Panc1 (cell line): ENCODE measurements around the gene MAD1L1. TPM values are rescaled to one million over a fixed set of nuclear protein-coding genes. Genes with fewer than 3 reads are reported as not detected.

ENCODE experiments used
- ATAC-seq: fragments of 200-7000 bp; cut with Tn5 transposase; 2 replicates; pipeline ENCODE4 v1.9.1; 2020; ENCODE audit warnings: mild to moderate bottlenecking, moderate library complexity
- BruUV-seq: library from RNA; stranded (reverse); fragments of 400-500 nt; replicated peaks from 2 replicates; lab custom pipeline; 2021; lab: Mats Ljungman, UMichigan
- CTCF ChIA-PET: fragments of 300-600 bp; sonication (Branson Sonifier 250); formaldehyde crosslinking; loops from one replicate; lab custom pipeline; 2022; ENCODE audit warnings: antibody characterized with exemption; lab: Charles Lee
- POLR2A ChIA-PET: fragments of 300-600 bp; sonication (Branson Sonifier 250); formaldehyde crosslinking; loops from one replicate; lab custom pipeline; 2022; ENCODE audit warnings: antibody characterized with exemption; lab: Charles Lee
- DNase-seq: peaks from one replicate; pipeline ENCODE4 v3.0.0-alpha.2; 2010; ENCODE audit warnings: low read depth, low spot score
- H3K27ac ChIP-seq: 2 replicates; pipeline ENCODE4 v1.5.1; 2011; ENCODE audit warnings: mild to moderate bottlenecking, low read length, inconsistent platforms
- H3K27me3 ChIP-seq: fragments of 200-500 bp; sonication (Bioruptor generic); 2 replicates; pipeline ENCODE4 v1.6.0; 2014; ENCODE audit warnings: low read length, inconsistent platforms; ENCODE audit not compliant: control insufficient read depth, insufficient read depth
- H3K36me3 ChIP-seq: fragments of 200-500 bp; sonication (Bioruptor generic); 2 replicates; pipeline ENCODE4 v1.5.1; 2014; ENCODE audit warnings: inconsistent platforms, mild to moderate bottlenecking, low read length, moderate library complexity; ENCODE audit not compliant: control insufficient read depth, insufficient read depth
- H3K4me1 ChIP-seq: 2 replicates; pipeline ENCODE4 v1.5.1; 2011; ENCODE audit warnings: inconsistent platforms, mild to moderate bottlenecking, low read length, moderate library complexity; ENCODE audit not compliant: control insufficient read depth, insufficient read depth
- H3K4me3 ChIP-seq, 2 experiments: 2 replicates each; pipeline ENCODE4 v1.5.1; 2011 to 2012; ENCODE audit warnings: low read depth in 2 of 2, low read length in 2 of 2, mild to moderate bottlenecking in 2 of 2, inconsistent platforms in 1 of 2, moderate library complexity in 1 of 2
- H3K9me3 ChIP-seq: fragments of 200-500 bp; sonication (Bioruptor generic); 2 replicates; pipeline ENCODE4 v1.5.1; 2014; ENCODE audit warnings: low read depth, mild to moderate bottlenecking, inconsistent platforms, low read length, moderate library complexity; ENCODE audit not compliant: control insufficient read depth, insufficient read depth
- POLR2AphosphoS5 ChIP-seq: IDR thresholded peaks from 2 replicates; pipeline ENCODE4 v1.6.1; 2012; ENCODE audit warnings: mild to moderate bottlenecking, low read depth, low read length, moderate library complexity
- SIN3A ChIP-seq: IDR thresholded peaks from 2 replicates; pipeline ENCODE4 v1.6.1; 2012; ENCODE audit warnings: low read depth, mild to moderate bottlenecking, low read length, moderate library complexity, borderline replicate concordance; ENCODE audit not compliant: insufficient read depth
- TCF7L2 ChIP-seq: IDR thresholded peaks from 2 replicates; pipeline ENCODE4 v1.6.1; 2011; ENCODE audit warnings: mild to moderate bottlenecking, low read depth, low read length, inconsistent platforms
- in situ Hi-C: cut with HindIII; loops from 2 replicates; pipeline ENCODE4 v1.10.0; 2016; ENCODE audit warnings: low sequenced_read_pairs, low pct_unique_long_range_greater_than_20kb
- intact Hi-C: fragments of 100-400 bp; cut with micrococcal nuclease; formaldehyde crosslinking; loops from one replicate; pipeline ENCODE4 v1.10.0; 2022; ENCODE audit not compliant: unreplicated experiment
- total RNA-seq: library from RNA; stranded (reverse); gene quantifications from one replicate; pipeline ENCODE4 v1.2.1, GENCODE V29; 2021; ENCODE audit not compliant: unreplicated experiment
- TF ChIP-seq, protein P1 (sequence below): fragments of 450-650 bp; IDR thresholded peaks from 2 replicates; pipeline ENCODE4 v1.5.1; 2017; ENCODE audit warnings: mild to moderate bottlenecking
- TF ChIP-seq, protein P2 (sequence below), 2 experiments: IDR thresholded peaks; 2 replicates each; pipeline ENCODE4 v1.6.1; 2011 to 2012; ENCODE audit warnings: low read depth in 2 of 2, control low read depth in 1 of 2, low read length in 1 of 2, mild to moderate bottlenecking in 1 of 2, moderate library complexity in 1 of 2; ENCODE audit not compliant: insufficient read depth in 1 of 2

The MAD1L1 gene
- total RNA-seq, 1 experiment from 2014 or later = 70.8 TPM

DNA sequence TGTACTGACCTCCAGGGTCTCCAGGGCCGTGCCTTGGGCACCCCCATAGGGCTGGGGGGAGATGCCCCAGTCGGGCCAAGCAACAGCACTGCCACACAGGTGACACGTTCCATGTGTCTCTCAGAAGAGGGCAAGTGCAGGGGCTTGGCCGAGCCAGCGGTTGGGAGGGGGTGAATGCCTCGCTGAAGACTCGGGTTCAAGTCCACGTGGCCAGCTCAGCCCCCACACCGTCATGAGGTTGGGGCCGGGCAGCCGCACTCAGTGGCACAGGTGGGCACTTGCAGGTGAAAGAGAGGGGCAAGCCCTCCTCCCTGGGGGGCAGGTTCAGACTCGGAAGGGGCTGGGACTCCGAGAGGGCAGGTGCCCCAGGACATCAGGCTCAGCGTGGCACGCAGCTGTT lies 153.8 kb downstream of the MAD1L1 start:
- ChIA-PET POLR2A (no interaction called here), CTCF (no interaction called here)
- in situ Hi-C loops = no loop called here
- Histone ChIP-seq H3K27me3 (no peaks in the 10 kb centered on the region), H3K9me3 (no peaks in the 10 kb centered on the region), H3K4me1 (no peaks in the 10 kb centered on the region), H3K36me3 (no peaks in the 10 kb centered on the region), H3K4me3 (no peak overlapping the region), H3K27ac (no peak overlapping the region)
- intact Hi-C loops = no loop called here
- TF ChIP-seq, protein P1, sequence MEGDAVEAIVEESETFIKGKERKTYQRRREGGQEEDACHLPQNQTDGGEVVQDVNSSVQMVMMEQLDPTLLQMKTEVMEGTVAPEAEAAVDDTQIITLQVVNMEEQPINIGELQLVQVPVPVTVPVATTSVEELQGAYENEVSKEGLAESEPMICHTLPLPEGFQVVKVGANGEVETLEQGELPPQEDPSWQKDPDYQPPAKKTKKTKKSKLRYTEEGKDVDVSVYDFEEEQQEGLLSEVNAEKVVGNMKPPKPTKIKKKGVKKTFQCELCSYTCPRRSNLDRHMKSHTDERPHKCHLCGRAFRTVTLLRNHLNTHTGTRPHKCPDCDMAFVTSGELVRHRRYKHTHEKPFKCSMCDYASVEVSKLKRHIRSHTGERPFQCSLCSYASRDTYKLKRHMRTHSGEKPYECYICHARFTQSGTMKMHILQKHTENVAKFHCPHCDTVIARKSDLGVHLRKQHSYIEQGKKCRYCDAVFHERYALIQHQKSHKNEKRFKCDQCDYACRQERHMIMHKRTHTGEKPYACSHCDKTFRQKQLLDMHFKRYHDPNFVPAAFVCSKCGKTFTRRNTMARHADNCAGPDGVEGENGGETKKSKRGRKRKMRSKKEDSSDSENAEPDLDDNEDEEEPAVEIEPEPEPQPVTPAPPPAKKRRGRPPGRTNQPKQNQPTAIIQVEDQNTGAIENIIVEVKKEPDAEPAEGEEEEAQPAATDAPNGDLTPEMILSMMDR = no peak
- TF ChIP-seq TCF7L2 (no peak), SIN3A (no peak)
- TF ChIP-seq, protein P2, sequence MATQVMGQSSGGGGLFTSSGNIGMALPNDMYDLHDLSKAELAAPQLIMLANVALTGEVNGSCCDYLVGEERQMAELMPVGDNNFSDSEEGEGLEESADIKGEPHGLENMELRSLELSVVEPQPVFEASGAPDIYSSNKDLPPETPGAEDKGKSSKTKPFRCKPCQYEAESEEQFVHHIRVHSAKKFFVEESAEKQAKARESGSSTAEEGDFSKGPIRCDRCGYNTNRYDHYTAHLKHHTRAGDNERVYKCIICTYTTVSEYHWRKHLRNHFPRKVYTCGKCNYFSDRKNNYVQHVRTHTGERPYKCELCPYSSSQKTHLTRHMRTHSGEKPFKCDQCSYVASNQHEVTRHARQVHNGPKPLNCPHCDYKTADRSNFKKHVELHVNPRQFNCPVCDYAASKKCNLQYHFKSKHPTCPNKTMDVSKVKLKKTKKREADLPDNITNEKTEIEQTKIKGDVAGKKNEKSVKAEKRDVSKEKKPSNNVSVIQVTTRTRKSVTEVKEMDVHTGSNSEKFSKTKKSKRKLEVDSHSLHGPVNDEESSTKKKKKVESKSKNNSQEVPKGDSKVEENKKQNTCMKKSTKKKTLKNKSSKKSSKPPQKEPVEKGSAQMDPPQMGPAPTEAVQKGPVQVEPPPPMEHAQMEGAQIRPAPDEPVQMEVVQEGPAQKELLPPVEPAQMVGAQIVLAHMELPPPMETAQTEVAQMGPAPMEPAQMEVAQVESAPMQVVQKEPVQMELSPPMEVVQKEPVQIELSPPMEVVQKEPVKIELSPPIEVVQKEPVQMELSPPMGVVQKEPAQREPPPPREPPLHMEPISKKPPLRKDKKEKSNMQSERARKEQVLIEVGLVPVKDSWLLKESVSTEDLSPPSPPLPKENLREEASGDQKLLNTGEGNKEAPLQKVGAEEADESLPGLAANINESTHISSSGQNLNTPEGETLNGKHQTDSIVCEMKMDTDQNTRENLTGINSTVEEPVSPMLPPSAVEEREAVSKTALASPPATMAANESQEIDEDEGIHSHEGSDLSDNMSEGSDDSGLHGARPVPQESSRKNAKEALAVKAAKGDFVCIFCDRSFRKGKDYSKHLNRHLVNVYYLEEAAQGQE (IDR thresholded peaks at IDR 0.05; ENCODE audit: insufficient read depth in 1 of 2, low read depth in 2 of 2, low read length in 1 of 2) = no peak
- no peak for DNase-seq
- BruUV-seq = no TSS peak
- ATAC-seq = no peak

DNA sequence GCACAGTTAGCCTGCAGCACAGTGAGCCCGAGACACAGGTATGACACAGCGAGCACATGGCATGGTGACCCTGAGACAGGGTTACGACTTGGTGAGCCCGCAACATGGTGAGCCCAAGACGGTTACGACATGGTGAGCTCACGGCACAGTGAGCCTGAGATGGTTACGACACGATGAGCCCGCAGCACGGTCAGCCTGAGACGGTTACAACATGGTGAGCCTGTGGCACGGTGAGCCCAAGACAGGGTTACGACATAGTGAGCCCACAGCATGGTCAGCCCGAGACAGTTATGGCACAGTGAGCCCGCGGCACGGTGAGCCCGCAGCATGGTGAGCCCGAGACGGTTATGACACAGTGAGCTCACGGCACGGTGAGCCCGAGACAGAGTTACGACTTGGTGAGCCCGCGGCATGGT lies 156.1 kb downstream of the MAD1L1 start:
- Histone ChIP-seq H3K4me3 (no peak overlapping the region), H3K27ac (no peak overlapping the region), H3K9me3 (no peaks in the 10 kb centered on the region), H3K36me3 (no peaks in the 10 kb centered on the region), H3K27me3 (no peaks in the 10 kb centered on the region), H3K4me1 (no peaks in the 10 kb centered on the region)
- CTCF ChIA-PET = no interaction called here
- no peak for DNase-seq
- intact Hi-C loops = no loop called here
- in situ Hi-C loops = no loop called here
- POLR2A ChIA-PET = no interaction called here
- no peak for ATAC-seq
- TF ChIP-seq TCF7L2 = no peak
- TF ChIP-seq, protein P1 = no peak
- no peak for TF ChIP-seq POLR2AphosphoS5
- no peak for TF ChIP-seq SIN3A
- TF ChIP-seq, protein P2 (IDR thresholded peaks at IDR 0.05; ENCODE audit: insufficient read depth in 1 of 2, low read depth in 2 of 2, low read length in 1 of 2) = no peak
- BruUV-seq = no TSS peak
